Left ventricle myocardium inferior (tissue), 1 donor: Measurements from ENCODE around the gene SYTL3. TPM values are rescaled to one million over a fixed set of nuclear protein-coding genes. Genes with fewer than 3 reads are reported as not detected.

Experiments
- DNase-seq: peaks from one replicate; pipeline ENCODE4 v3.0.0-alpha.2; 2020
- H3K27ac ChIP-seq: fragments of 200-600 bp; replicated peaks from 2 replicates; pipeline ENCODE4 v1.8.0; 2021
- H3K27me3 ChIP-seq: fragments of 200-600 bp; 2 replicates; pipeline ENCODE4 v1.8.0; 2021; ENCODE audit warnings: low read depth
- H3K36me3 ChIP-seq: fragments of 200-600 bp; 2 replicates; pipeline ENCODE4 v1.8.0; 2021
- H3K4me1 ChIP-seq: fragments of 200-600 bp; 2 replicates; pipeline ENCODE4 v1.8.0; 2021
- H3K4me3 ChIP-seq: fragments of 200-600 bp; 2 replicates; pipeline ENCODE4 v1.8.0; 2021; ENCODE audit warnings: mild to moderate bottlenecking, moderate library complexity
- H3K9me3 ChIP-seq: fragments of 200-600 bp; replicated peaks from 2 replicates; pipeline ENCODE4 v1.8.0; 2021
- CTCF ChIP-seq: fragments of 200-600 bp; IDR thresholded peaks from 2 replicates; pipeline ENCODE4 v1.8.0; 2021; ENCODE audit warnings: antibody characterized with exemption, mild to moderate bottlenecking, borderline replicate concordance
- intact Hi-C: fragments of 100-400 bp; cut with micrococcal nuclease; formaldehyde crosslinking; loops from one replicate; pipeline ENCODE4 v1.11.0; 2022
- total RNA-seq: library from RNA; stranded (reverse); fragmentation: NEBNext Ultra II Directional; extraction: Animal tissue kit (Norgen Biotek cat#: 25700); gene quantifications from one replicate; pipeline ENCODE4 v1.2.1, GENCODE V29; 2021
- donor health status: DM: no; HTN: yes; CAD: no; lungs with severe emphysema.

The SYTL3 gene
- total RNA-seq, 1 donor from 2014 or later: 11.2 TPM

GRCh38 chr6:158756977-158757752 is 107.3 kb downstream of the SYTL3 start:
- H3K4me3 ChIP-seq: no peak overlapping the region
- no peaks in the 10 kb centered on the region for H3K27me3 ChIP-seq
- peaks cover 6% of the 10 kb centered on the region for H3K36me3 ChIP-seq
- H3K27ac ChIP-seq: no peak overlapping the region
- H3K9me3 ChIP-seq: no peaks in the 10 kb centered on the region
- no peak for TF ChIP-seq CTCF
- intact Hi-C loops: no loop called here
- no peak for DNase-seq
- H3K4me1 ChIP-seq: peaks cover 24% of the 10 kb centered on the region

GRCh38 chr6:158757753-158758090 is 107.9 kb downstream of the SYTL3 start:
- TF ChIP-seq CTCF: no peak
- H3K27ac ChIP-seq: no peak overlapping the region
- H3K4me1 ChIP-seq: peaks cover 18% of the 10 kb centered on the region
- no peaks in the 10 kb centered on the region for H3K27me3 ChIP-seq
- intact Hi-C loops: no loop called here
- H3K4me3 ChIP-seq: no peak overlapping the region
- H3K9me3 ChIP-seq: no peaks in the 10 kb centered on the region
- DNase-seq: no peak
- H3K36me3 ChIP-seq: peaks cover 6% of the 10 kb centered on the region

GRCh38 chr6:158758451-158758860 is 108.6 kb downstream of the SYTL3 start:
- H3K4me3 ChIP-seq: no peak overlapping the region
- intact Hi-C loops: no loop called here
- no peak overlapping the region for H3K27ac ChIP-seq
- peaks cover 6% of the 10 kb centered on the region for H3K36me3 ChIP-seq
- peaks cover 18% of the 10 kb centered on the region for H3K4me1 ChIP-seq
- no peak for DNase-seq
- H3K27me3 ChIP-seq: no peaks in the 10 kb centered on the region
- TF ChIP-seq CTCF: no peak
- no peaks in the 10 kb centered on the region for H3K9me3 ChIP-seq

GRCh38 chr6:158758941-158759479 is 109.2 kb downstream of the SYTL3 start:
- no peaks in the 10 kb centered on the region for H3K9me3 ChIP-seq
- intact Hi-C loops: no loop called here
- DNase-seq: no peak
- no peaks in the 10 kb centered on the region for H3K27me3 ChIP-seq
- no peak overlapping the region for H3K27ac ChIP-seq
- no peak for TF ChIP-seq CTCF
- H3K4me1 ChIP-seq: peaks cover 23% of the 10 kb centered on the region
- H3K4me3 ChIP-seq: no peak overlapping the region
- peaks cover 6% of the 10 kb centered on the region for H3K36me3 ChIP-seq

GRCh38 chr6:158759966-158760617 is 110.2 kb downstream of the SYTL3 start:
- H3K4me3 ChIP-seq: no peak overlapping the region
- no peaks in the 10 kb centered on the region for H3K27me3 ChIP-seq
- no peak overlapping the region for H3K27ac ChIP-seq
- TF ChIP-seq CTCF: no peak
- intact Hi-C loops: no loop called here
- no peak for DNase-seq
- H3K36me3 ChIP-seq: peaks cover 17% of the 10 kb centered on the region
- H3K9me3 ChIP-seq: no peaks in the 10 kb centered on the region
- peaks cover 19% of the 10 kb centered on the region for H3K4me1 ChIP-seq
